Central memory CD8-positive, alpha-beta T cell (primary cell): ENCODE results near the gene MAP2K1.
"Not testable (repeated sequence)": the region's sequence is repeated elsewhere in the genome, so short reads cannot be mapped to it uniquely, and the experiment has no call there.

Experiments
- ATAC-seq: fragments of 150-1000 bp; cut with Tn5 transposase; replicated peaks from 2 replicates; pipeline ENCODE4 v1.10.0; 2022; ENCODE audit warnings: mild to moderate bottlenecking, moderate FRiP score, moderate number of reproducible peaks; ENCODE audit not compliant: poor library complexity, severe bottlenecking; ENCODE audit errors: extremely low read depth
- DNase-seq, 2 donors: peaks; one replicate each; pipeline ENCODE4 v3.0.0; 2021; ENCODE audit warnings: low spot score in 2 of 2
- H3K27ac Mint-ChIP-seq: one replicate; pipeline ENCODE4 v1.8.0; 2022; ENCODE audit warnings: low read depth, mild to moderate bottlenecking, moderate library complexity, mixed read lengths
- H3K27me3 Mint-ChIP-seq: one replicate; pipeline ENCODE4 v1.8.0; 2022; ENCODE audit warnings: mixed read lengths
- H3K36me3 Mint-ChIP-seq: one replicate; pipeline ENCODE4 v1.8.0; 2022; ENCODE audit warnings: mild to moderate bottlenecking, moderate library complexity, mixed read lengths; ENCODE audit not compliant: insufficient read depth
- H3K4me1 Mint-ChIP-seq: one replicate; pipeline ENCODE4 v1.8.0; 2022; ENCODE audit warnings: mixed read lengths
- H3K4me3 Mint-ChIP-seq: one replicate; pipeline ENCODE4 v1.8.0; 2022; ENCODE audit warnings: mild to moderate bottlenecking, moderate library complexity, mixed read lengths
- H3K9me3 Mint-ChIP-seq: one replicate; pipeline ENCODE4 v1.8.0; 2022; ENCODE audit warnings: mixed read lengths

MAP2K1 gene

GRCh38 chr15:66386204-66387123 lies at the start of gene MAP2K1:
Gene MAP2K1 (plus strand): TSS chr15:66386912. CDS start chr15:66387348, 436 bp downstream.
- peaks cover 13% of the 10 kb centered on the region for H3K36me3 Mint-ChIP-seq
- peaks cover 58% of the 10 kb centered on the region for H3K4me1 Mint-ChIP-seq
- H3K27ac Mint-ChIP-seq = peak within 1 kb of the TSS; percentile 99
- no peaks in the 10 kb centered on the region for H3K27me3 Mint-ChIP-seq
- H3K9me3 Mint-ChIP-seq = no peaks in the 10 kb centered on the region
- H3K4me3 Mint-ChIP-seq = peak within 1 kb of the TSS; percentile 98
- peak; percentile 81 for ATAC-seq
- peak; percentile 97 to 98 for DNase-seq

GRCh38 chr15:66348530-66348929 lies 38.2 kb upstream of the MAP2K1 start:
- not testable (repeated sequence) for H3K4me3 Mint-ChIP-seq, H3K9me3 Mint-ChIP-seq, H3K27ac Mint-ChIP-seq, ATAC-seq, H3K27me3 Mint-ChIP-seq, DNase-seq, H3K4me1 Mint-ChIP-seq
- peaks cover 17% of the 10 kb centered on the region for H3K36me3 Mint-ChIP-seq

GRCh38 chr15:66356077-66356358 lies 30.7 kb upstream of the MAP2K1 start:
- H3K36me3 Mint-ChIP-seq = peaks cover 15% of the 10 kb centered on the region
- H3K27me3 Mint-ChIP-seq = no peaks in the 10 kb centered on the region
- no peaks in the 10 kb centered on the region for H3K9me3 Mint-ChIP-seq
- peak overlapping the region; percentile 92 for H3K4me3 Mint-ChIP-seq
- peak overlapping the region; percentile 97 for H3K27ac Mint-ChIP-seq
- ATAC-seq = no peak
- no peak for DNase-seq
- peaks cover 13% of the 10 kb centered on the region for H3K4me1 Mint-ChIP-seq

DNA sequence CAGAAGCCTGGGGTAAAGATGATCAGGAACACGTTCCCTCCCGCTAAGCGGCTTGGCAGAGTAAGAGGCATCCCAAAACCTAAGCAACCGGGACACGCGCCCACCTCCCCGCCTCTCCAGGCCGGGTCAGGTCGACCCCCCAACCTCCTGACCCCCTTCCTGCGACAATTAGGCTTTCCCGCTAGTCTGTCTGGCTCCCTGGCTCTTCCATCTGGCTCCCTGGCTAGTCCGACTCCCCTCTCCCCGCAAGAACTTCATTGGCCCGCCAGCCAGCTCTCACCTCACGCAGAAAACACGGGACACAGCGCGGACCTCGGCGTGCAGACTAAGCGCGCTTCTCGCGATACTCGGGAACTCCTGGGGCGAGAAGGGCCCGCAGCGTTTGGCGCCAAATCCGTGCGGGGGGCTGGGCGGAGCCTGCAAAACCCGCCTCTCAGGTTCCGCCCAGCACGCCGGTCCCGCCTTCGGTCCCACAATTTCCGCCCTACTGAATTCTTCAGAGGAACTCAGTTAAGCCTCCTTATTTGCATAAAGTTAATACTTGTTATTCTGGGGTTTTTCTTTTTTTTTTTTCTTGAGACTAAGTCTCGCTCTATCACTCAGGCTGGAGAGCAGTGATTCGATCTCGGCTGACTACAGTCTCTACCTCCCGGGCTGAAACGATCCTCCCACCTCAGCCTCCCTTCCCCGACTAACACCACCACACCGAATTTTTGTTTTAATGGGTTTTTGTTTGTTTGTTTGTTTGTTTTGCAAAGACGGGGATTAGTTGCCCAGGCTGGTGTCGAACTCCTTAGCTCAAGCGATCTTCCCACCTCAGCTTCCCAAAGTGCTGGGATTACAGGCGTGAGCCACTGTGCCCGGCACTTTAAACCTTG lies 30.1 kb upstream of the MAP2K1 start, which contains the start of gene TIPIN:
TSS of gene TIPIN (minus strand) at position 327 of the 878 bp plus-strand sequence. CDS start 3,738 bp downstream, outside the sequence.
- Mint-ChIP-seq H3K27me3 (no peaks in the 10 kb centered on the region), H3K27ac (peak within 1 kb of the TSS; percentile 97), H3K36me3 (peaks cover 14% of the 10 kb centered on the region), H3K9me3 (no peaks in the 10 kb centered on the region), H3K4me3 (peak within 1 kb of the TSS; percentile 92), H3K4me1 (peaks cover 13% of the 10 kb centered on the region)
- ATAC-seq = peak; percentile 94
- peak; percentile 91 for DNase-seq

DNA sequence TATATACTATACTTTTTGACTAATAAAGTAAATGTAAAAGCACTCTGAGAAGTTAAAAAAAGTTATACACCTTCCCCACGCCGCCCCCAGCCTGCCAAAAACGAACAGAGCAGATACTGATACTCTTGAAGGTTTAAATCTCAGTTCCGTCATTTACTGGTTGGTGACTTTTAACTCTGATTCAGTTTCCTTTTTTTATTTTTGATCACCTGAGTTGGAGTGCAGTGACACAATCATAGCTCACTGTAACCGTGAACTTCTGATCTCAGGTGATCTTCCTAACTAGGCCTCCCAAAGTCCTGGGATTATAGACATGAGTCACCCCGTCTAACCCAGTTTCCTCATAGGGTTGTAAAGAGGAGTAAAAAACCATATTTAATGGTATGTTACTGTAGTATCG lies 27.0 kb upstream of the MAP2K1 start:
- Mint-ChIP-seq H3K27me3 (no peaks in the 10 kb centered on the region), H3K4me1 (peaks cover 13% of the 10 kb centered on the region), H3K27ac (no peak overlapping the region), H3K4me3 (no peak overlapping the region), H3K9me3 (no peaks in the 10 kb centered on the region), H3K36me3 (peaks cover 8% of the 10 kb centered on the region)
- ATAC-seq = no peak
- no peak for DNase-seq

DNA sequence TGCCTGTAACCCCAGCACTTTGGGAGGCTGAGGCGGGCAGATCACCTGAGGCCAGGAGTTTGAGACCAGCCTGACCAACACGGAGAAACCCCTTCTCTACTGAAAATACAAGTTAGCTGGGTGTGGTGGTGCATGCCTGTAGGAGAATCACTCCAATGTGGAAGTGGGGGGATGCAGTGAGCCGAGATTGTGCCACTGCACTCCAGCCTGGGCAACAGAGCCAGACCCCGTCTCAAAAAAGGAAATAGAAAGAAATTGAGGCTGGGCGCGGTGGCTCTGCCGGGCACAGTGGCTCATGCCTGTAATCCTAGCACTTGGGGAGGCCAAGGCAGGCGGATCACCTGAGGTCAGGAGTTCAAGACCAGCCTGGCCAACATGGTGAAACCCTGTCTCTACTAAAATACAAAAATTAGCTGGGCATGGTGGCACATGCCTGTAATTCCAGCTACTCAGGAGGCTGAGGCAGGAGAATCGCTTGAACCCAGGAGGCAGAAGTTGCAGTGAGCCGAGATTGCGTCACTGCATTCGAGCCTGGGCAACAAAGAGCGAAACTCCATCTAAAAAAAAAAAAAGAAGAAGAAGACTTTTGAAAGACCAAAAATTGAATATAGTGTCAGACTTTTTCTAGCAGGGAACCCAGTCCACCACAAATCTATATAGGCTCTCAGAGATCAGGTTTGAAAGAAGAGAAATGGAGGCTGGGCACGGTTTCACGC lies 24.8 kb upstream of the MAP2K1 start:
- not testable (repeated sequence) for DNase-seq, H3K4me1 Mint-ChIP-seq, H3K27ac Mint-ChIP-seq, H3K27me3 Mint-ChIP-seq, H3K4me3 Mint-ChIP-seq, H3K9me3 Mint-ChIP-seq, H3K36me3 Mint-ChIP-seq, ATAC-seq

DNA sequence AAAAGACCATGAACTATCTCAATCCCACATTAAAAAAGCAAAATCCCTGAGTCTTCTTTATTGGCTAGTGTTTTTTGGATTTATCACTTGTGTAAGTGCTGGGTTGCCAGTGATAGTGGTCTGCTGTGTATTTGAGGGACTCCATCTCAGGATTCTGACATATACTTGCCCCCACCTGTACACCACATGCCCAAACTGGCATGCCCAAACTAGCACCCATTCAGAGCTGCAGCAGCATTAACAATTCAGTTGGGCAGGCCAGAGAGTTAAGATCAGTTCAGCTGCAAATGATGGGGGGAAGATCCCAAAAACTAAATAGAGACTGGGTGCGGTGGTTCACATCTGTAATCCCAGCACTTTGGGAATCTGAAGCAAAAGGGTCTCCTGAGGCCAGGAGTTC lies 23.9 kb upstream of the MAP2K1 start:
- Mint-ChIP-seq H3K4me1 (no peaks in the 10 kb centered on the region), H3K27me3 (no peaks in the 10 kb centered on the region), H3K36me3 (no peaks in the 10 kb centered on the region), H3K9me3 (no peaks in the 10 kb centered on the region), H3K4me3 (no peak overlapping the region), H3K27ac (no peak overlapping the region)
- no peak for DNase-seq
- no peak for ATAC-seq

- peaks cover 8% of the 10 kb centered on the region for H3K4me1 Mint-ChIP-seq
- H3K27ac Mint-ChIP-seq = no peak overlapping the region
- no peak overlapping the region for H3K4me3 Mint-ChIP-seq
- peaks cover 2% of the 10 kb centered on the region for H3K36me3 Mint-ChIP-seq
- ATAC-seq (no peak), DNase-seq (no peak)
- no peaks in the 10 kb centered on the region for H3K9me3 Mint-ChIP-seq
- no peaks in the 10 kb centered on the region for H3K27me3 Mint-ChIP-seq
These were observed 21.7 kb upstream of the MAP2K1 start for GRCh38 chr15:66364944-66365528.

- no peaks in the 10 kb centered on the region for H3K27me3 Mint-ChIP-seq
- no peak for DNase-seq
- ATAC-seq = peak; percentile 40
- peak overlapping the region; percentile 61 for H3K4me3 Mint-ChIP-seq
- peak overlapping the region; percentile 73 for H3K27ac Mint-ChIP-seq
- H3K4me1 Mint-ChIP-seq = peaks cover 13% of the 10 kb centered on the region
- H3K9me3 Mint-ChIP-seq = no peaks in the 10 kb centered on the region
- H3K36me3 Mint-ChIP-seq = peaks cover 6% of the 10 kb centered on the region
These were observed 16.7 kb upstream of the MAP2K1 start for GRCh38 chr15:66369773-66370651.

DNA sequence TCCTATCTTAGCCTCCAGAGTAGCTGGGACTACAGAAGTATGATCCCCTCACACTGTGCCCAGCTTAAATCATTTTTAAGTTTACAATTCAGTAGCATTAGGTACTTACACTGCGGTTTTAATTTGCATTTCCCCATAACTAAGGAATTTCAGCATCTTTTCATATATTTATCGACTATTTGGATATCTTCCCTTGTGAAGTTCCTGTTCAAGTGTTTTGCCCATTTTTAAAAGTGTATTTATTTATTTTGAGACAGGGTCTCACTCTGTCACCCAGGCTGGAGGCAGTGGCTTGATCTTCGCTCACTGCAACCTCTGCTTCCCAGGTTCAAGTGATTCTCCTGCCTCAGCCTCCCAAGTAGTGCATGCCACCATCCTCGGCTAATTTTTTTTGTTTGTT lies 12.5 kb upstream of the MAP2K1 start:
- H3K4me3 Mint-ChIP-seq = no peak overlapping the region
- H3K27ac Mint-ChIP-seq = no peak overlapping the region
- H3K36me3 Mint-ChIP-seq = peaks cover 6% of the 10 kb centered on the region
- no peaks in the 10 kb centered on the region for H3K27me3 Mint-ChIP-seq
- no peak for ATAC-seq
- peaks cover 13% of the 10 kb centered on the region for H3K4me1 Mint-ChIP-seq
- H3K9me3 Mint-ChIP-seq = no peaks in the 10 kb centered on the region
- no peak for DNase-seq

GRCh38 chr15:66378814-66379430 lies 7.8 kb upstream of the MAP2K1 start:
- Mint-ChIP-seq H3K27ac (no peak overlapping the region), H3K9me3 (no peaks in the 10 kb centered on the region), H3K36me3 (peaks cover 2% of the 10 kb centered on the region), H3K4me3 (no peak overlapping the region), H3K27me3 (no peaks in the 10 kb centered on the region), H3K4me1 (no peaks in the 10 kb centered on the region)
- DNase-seq (no peak), ATAC-seq (no peak)
